ENCODE measurements around the gene MAMLD1.

DNA sequence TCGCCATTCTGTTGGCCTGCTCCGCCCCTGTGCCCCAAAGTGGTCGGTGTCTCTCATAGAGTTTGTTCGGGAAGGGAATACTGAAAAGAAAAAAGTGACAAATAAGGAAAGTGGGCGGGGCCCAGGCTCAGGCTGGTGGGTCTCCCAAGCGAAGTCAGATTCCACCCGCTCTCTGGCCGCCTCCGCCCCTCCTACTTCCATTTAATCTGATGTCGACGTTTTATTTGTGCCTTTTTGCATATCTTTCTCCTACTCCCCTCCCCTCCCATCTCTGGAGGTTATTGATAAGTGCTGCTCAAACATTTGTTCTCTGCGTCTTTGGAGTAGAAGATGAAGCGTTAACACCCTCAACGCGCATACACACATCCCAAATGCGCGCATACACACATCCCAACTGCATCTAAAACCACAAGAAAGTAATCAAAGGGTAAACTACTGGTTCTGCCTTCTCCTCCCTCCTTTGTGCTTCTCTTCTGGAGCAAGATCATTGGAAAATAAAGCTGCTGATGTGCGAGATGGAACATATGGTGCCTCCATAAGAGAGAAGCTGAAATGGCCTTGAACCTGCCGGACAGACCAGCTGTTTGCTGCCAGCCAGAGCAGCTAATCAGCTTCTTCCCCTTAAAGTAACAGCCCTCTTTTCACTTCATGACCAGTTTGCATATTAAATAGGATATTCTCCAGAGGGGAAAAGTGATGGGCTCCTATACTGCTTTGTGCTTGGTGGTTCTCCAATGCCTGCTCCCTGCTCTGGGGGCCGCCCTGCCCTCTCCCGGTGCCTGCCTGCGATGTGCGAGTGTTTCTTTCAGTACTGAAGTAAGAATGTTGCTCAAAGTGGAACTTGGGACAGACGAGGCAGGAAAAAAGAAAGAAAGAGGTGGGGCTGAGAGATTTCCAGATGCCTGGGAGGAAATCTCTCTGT is 3.1 kb downstream of the MAMLD1 start:
- TF ChIP-seq POLR2A (IDR thresholded peaks at IDR 0.05; ENCODE audit: low read depth, low read length), result no peak
- TF ChIP-seq, protein P1, sequence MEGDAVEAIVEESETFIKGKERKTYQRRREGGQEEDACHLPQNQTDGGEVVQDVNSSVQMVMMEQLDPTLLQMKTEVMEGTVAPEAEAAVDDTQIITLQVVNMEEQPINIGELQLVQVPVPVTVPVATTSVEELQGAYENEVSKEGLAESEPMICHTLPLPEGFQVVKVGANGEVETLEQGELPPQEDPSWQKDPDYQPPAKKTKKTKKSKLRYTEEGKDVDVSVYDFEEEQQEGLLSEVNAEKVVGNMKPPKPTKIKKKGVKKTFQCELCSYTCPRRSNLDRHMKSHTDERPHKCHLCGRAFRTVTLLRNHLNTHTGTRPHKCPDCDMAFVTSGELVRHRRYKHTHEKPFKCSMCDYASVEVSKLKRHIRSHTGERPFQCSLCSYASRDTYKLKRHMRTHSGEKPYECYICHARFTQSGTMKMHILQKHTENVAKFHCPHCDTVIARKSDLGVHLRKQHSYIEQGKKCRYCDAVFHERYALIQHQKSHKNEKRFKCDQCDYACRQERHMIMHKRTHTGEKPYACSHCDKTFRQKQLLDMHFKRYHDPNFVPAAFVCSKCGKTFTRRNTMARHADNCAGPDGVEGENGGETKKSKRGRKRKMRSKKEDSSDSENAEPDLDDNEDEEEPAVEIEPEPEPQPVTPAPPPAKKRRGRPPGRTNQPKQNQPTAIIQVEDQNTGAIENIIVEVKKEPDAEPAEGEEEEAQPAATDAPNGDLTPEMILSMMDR (IDR thresholded peaks at IDR 0.05; ENCODE audit: extremely low read depth in 1 of 2, insufficient read depth in 1 of 2, low read depth in 1 of 2, low read length in 2 of 2), result peak in 1 of 2 donors; percentile 14

All from endothelial cell of umbilical vein (primary cell).